AG04450 (cell line): Measurements from ENCODE around the gene RAB40C. TPM values are rescaled to one million over a fixed set of nuclear protein-coding genes. Genes with fewer than 3 reads are reported as not detected.

ENCODE experiments used
- CTCF ChIA-PET: fragments of 300-600, 350-600 bp; formaldehyde crosslinking; extraction: SDS; loops from one replicate; lab custom pipeline; 2022; ENCODE audit warnings: antibody characterized with exemption, inconsistent platforms; lab: Charles Lee
- POLR2A ChIA-PET: fragments of 350-600 bp; formaldehyde crosslinking; extraction: SDS; loops from one replicate; lab custom pipeline; 2021; ENCODE audit warnings: antibody characterized with exemption, inconsistent platforms; lab: Yijun Ruan, JAX
- DNase-seq: peaks from one replicate; pipeline ENCODE4 v3.0.0-alpha.2; 2011; ENCODE audit warnings: low read depth, low spot score
- H3K27ac ChIP-seq: one replicate; pipeline ENCODE4 v1.5.1; 2012; ENCODE audit warnings: low read depth, low read length, control low read depth
- H3K27me3 ChIP-seq: one replicate; pipeline ENCODE4 v1.6.0; 2012; ENCODE audit warnings: low read length; ENCODE audit not compliant: control insufficient read depth, insufficient read depth
- H3K4me3 ChIP-seq: 2 replicates; pipeline ENCODE4 v1.5.1; 2011; ENCODE audit warnings: mild to moderate bottlenecking, low read depth, low read length, control low read depth
- H3K9me3 ChIP-seq: 2 replicates; pipeline ENCODE4 v1.5.1; 2012; ENCODE audit warnings: low read length; ENCODE audit not compliant: control insufficient read depth, insufficient read depth
- polyA plus RNA-seq: library from polyadenylated mRNA; depleted of rRNA; stranded (reverse); fragments of >200 nt; gene quantifications from 2 replicates; pipeline ENCODE4 v1.2.3, GENCODE V29; 2011
- TF ChIP-seq, protein P1 (sequence below): IDR thresholded peaks from 2 replicates; pipeline ENCODE4 v1.5.1; 2011; ENCODE audit warnings: low read depth, low read length, control low read depth, inconsistent platforms

RAB40C gene
- polyA plus RNA-seq, 1 experiment = 4.2 TPM

- TF ChIP-seq, protein P1, sequence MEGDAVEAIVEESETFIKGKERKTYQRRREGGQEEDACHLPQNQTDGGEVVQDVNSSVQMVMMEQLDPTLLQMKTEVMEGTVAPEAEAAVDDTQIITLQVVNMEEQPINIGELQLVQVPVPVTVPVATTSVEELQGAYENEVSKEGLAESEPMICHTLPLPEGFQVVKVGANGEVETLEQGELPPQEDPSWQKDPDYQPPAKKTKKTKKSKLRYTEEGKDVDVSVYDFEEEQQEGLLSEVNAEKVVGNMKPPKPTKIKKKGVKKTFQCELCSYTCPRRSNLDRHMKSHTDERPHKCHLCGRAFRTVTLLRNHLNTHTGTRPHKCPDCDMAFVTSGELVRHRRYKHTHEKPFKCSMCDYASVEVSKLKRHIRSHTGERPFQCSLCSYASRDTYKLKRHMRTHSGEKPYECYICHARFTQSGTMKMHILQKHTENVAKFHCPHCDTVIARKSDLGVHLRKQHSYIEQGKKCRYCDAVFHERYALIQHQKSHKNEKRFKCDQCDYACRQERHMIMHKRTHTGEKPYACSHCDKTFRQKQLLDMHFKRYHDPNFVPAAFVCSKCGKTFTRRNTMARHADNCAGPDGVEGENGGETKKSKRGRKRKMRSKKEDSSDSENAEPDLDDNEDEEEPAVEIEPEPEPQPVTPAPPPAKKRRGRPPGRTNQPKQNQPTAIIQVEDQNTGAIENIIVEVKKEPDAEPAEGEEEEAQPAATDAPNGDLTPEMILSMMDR = peak; percentile 31; the same call in 1 of the 2 replicates
- no peak overlapping the region for H3K27ac ChIP-seq
- H3K9me3 ChIP-seq = peaks cover 16% of the 10 kb centered on the region; the same call in 1 of the 2 replicates
- no peak for DNase-seq
- no peak overlapping the region for H3K4me3 ChIP-seq
- ChIA-PET POLR2A (no interaction called here), CTCF (no interaction called here)
- H3K27me3 ChIP-seq = no peaks in the 10 kb centered on the region
Observed at GRCh38 chr16:546909-547770, 42.7 kb upstream of the RAB40C start.

- TF ChIP-seq, protein P1 = no peak
- POLR2A ChIA-PET = no interaction called here
- Histone ChIP-seq H3K9me3 (peaks cover 16% of the 10 kb centered on the region; the same call in 1 of the 2 replicates), H3K4me3 (no peak overlapping the region), H3K27me3 (no peaks in the 10 kb centered on the region), H3K27ac (no peak overlapping the region)
- no peak for DNase-seq
- CTCF ChIA-PET = no interaction called here
Observed at GRCh38 chr16:548586-548985, 41.3 kb upstream of the RAB40C start.

GRCh38 chr16:549544-550263 is 40.2 kb upstream of the RAB40C start:
- CTCF ChIA-PET = no interaction called here
- Histone ChIP-seq H3K27ac (no peak overlapping the region), H3K4me3 (no peak overlapping the region), H3K27me3 (no peaks in the 10 kb centered on the region), H3K9me3 (peaks cover 9% of the 10 kb centered on the region; the same call in 1 of the 2 replicates)
- DNase-seq = no peak
- POLR2A ChIA-PET = interaction anchor here (0.7 kb wide), 1 partner anchor 21 kb away, joined by 3 read pairs; no protein-coding TSS in a partner anchor
- TF ChIP-seq, protein P1 = no peak

GRCh38 chr16:551210-551609 is 38.7 kb upstream of the RAB40C start:
- TF ChIP-seq, protein P1 = no peak
- POLR2A ChIA-PET = no interaction called here
- Histone ChIP-seq H3K27me3 (no peaks in the 10 kb centered on the region), H3K4me3 (no peak overlapping the region), H3K27ac (no peak overlapping the region), H3K9me3 (peaks cover 9% of the 10 kb centered on the region; the same call in 1 of the 2 replicates)
- CTCF ChIA-PET = no interaction called here
- no peak for DNase-seq
